ENCODE data around the gene INPP5D. TPM values are rescaled to one million over a fixed set of nuclear protein-coding genes. Genes with fewer than 3 reads are reported as not detected.

Gene INPP5D
- total and polyA plus RNA-seq, 2 of the 8 experiments (the other 6 are each of a cell fraction or from before 2014, with no cell fraction given): 4.5 to 7.1 TPM

DNA sequence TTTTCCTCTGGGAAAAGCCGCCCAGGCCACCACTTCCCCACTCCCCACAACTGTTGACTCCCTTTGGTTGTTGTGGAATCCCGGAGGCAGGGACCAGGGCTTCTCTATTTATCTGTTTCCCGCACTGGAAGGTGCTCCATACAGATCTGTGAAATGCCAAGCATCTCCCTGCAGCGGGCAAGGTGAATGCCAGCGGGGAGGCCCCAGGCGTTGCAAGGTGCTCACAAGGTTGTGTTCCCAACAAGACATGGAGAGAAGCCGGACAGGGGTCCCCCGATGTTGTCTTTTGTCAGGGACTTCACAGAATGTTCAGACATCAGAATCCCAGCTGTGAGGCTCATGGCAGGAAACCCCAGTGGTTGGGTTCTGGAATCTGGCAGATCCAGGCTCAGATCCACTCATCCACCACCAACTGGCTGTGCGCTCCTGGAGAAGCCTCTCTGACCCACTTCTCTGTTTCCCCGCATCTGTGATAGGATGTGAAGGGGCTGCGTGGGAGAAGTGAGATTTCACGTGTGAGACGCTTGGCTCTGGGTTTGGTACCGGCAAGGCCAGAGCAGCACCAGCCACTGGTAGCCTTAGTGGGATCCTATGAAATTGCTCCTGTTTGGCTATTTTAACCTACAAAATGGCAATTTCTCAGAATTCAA is 36.3 kb upstream of the INPP5D start (continued):
- TF ChIP-seq POLR2A (IDR thresholded peaks at IDR 0.05; ENCODE audit: control extremely low read depth in 1 of 2, low read depth in 2 of 2, low read length in 2 of 2): no peak
- TF ChIP-seq HDAC2 (IDR thresholded peaks at IDR 0.05; ENCODE audit: borderline replicate concordance in 1 of 2, low read depth in 2 of 2, low read length in 2 of 2): no peak
- TF ChIP-seq EGR1 (IDR thresholded peaks at IDR 0.05; ENCODE audit: borderline replicate concordance, low read depth, low read length): no peak
- no peak for TF ChIP-seq RXRA (IDR thresholded peaks at IDR 0.05; ENCODE audit: insufficient read depth, low read depth, low read length)

Data from H1 (cell line).